GM21515 (cell line): Measurements from ENCODE around the gene KCNIP4.

ENCODE experiments used
- ATAC-seq: cut with Tn5 transposase; IDR thresholded peaks from one replicate; pipeline ENCODE4 v1.9.1; 2021; ENCODE audit not compliant: unreplicated experiment

KCNIP4 gene

DNA sequence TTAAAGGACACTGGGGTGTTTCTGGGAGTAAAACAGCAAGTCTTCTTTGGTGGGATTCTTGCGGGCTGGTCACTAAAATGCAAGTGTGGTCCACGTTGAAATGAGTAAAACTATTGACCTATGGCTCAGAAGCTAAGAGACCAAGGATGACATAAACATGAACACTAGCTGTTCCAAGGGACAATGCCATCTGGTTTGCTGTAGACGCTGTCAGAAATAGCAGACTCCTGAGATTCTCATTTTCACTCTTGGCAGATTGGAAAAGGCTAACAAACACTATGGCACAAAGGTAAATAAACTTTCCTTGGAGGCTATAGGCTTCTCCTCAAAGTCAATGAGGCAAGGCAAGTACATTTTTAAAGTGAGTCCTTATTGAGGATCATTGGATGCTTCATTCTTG, 343.6 kb downstream of the KCNIP4 start:
- no peak for ATAC-seq

DNA sequence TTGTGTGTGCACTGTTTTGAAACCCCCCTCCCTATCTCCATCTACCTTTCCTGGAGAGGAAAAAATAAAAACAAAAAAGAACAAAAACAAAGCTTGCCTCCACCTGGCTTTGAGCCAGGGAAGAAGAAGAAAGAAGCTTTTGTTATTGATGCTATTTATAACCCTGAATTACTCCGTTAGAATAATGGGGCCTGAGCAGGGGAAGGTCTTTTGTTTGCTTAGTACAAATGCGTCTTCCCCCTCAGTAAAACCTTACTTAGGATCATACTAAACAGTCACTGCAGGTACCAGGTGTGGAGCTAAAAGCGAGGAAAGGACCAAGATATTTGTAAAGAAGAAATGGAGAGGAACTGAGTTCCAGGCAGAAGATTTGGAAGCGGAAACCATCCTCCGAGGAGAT, 352.1 kb downstream of the KCNIP4 start:
- ATAC-seq, result no peak

DNA sequence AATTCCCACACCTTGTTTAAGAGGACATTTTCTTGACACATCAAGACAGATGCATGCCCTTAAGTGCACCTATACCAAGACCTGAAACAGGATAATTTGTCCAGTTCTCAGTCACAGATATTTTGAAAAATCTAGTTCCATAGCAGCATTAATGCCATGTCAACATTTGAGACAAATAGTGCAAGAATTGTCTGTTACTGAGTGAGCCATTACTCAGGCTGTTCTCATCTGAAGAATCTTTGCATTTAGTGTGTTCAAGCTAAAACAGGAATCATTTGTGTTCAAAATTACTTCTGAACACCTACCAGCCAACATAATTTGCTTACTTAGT, 354.9 kb downstream of the KCNIP4 start:
- ATAC-seq, result no peak

DNA sequence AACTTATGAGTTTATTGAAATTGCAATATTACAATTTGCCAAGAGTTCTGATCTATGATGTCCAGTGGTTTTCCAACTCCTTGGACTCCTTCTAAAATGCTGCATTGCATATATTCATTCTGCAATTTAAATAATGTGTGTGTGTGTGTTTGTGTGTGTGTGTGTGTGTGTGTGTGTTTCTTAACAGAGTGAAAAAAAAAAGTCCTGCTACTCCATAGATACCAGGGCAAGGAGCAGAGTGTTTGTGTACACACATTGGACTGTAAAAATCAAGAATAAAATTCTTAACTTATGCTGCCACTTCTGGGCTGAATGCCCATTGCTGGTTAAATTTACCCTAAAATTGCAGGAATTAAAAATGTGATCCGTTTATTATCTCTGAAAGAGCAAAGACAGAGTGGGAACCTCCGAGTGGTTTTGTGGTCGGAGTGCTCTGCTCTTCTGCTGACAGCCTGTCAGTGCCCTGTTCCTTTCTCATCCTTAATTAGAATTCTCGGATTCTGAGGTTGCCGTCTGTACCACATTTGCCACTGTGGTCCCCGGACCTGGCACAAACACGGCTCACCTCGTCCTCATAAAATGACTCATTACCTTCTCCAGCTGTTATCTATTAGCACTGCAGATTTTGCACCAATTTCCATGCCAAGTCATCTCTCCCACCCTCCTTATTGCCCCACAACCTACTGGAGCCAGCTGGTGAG, 355.5 kb downstream of the KCNIP4 start:
- ATAC-seq, result no peak

DNA sequence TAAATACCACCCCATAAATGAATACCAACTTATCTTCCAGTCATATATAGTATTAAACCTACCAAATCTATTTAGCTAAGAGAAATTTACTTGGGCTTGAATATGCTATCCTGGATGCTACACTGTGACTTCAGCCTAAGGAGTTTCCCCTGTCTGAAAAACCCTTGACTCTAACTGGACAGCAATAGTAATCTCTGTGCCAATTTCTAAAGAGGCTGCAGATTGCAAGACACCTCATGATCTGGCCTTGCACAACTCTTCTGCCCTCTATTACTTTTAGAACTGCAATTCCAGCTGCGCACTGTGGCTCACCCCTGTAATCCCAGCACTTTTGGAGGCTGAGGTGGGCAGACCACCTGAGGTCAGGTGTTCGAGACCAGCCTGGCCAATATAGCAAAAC, 371.5 kb downstream of the KCNIP4 start:
- ATAC-seq, result no peak

DNA sequence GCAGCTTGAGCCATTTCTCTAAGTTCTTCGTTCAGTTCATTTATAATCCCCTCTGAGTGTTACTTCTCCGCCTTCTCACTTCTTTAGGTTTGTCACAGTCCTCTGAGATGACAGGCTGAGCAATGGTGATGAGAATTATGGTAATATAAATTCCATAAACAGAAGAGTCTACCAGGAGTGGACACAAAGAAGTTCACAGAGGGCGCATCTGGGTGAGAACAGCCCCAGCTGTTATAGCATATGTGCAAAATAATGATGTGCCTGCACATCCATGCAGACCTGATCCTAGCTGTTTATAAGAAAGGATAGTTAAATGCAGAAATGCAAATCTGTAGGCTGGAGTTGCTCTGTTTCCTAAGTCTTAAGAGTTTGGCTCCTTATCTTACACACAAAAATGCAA, 377.5 kb downstream of the KCNIP4 start:
- no peak for ATAC-seq

DNA sequence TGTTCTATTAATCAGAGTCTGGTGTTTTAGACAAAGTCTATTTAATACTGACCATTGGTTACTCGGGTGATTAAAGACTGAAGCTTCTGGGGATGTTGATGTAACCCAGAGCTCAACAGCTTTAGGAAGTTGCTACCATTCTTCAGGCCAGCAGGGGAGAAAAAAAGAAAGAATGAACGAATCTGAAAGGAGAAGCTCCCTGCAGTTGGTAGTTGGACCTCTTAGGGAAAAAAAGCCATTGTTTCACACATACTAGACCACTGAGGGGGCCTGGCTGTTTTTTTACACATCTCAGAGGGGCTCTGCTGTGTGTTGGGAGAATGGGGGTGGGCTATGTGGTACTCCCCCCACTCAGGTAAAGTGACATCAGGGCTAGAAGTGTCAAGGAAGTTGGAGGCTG, 378.9 kb downstream of the KCNIP4 start:
- ATAC-seq, result no peak

DNA sequence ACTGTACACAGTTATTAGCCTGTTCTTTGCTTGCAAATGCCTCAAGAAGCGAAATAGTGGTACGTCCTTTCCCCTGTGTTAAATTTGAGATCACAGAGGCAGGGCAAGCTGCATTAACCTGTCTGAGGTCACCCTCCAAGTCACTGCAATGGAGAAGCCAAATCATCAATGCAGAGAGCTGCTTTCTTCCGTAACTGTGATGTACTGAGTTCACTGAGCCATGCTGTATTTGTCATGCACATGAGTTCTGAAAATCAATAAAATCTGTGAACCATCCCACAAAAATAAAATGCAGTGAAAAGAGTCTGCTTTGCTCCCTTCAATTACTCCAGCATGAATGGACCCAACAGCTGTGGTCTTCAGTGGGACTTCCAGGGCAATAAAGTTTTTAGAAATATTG, 393.5 kb downstream of the KCNIP4 start:
- ATAC-seq, result no peak

DNA sequence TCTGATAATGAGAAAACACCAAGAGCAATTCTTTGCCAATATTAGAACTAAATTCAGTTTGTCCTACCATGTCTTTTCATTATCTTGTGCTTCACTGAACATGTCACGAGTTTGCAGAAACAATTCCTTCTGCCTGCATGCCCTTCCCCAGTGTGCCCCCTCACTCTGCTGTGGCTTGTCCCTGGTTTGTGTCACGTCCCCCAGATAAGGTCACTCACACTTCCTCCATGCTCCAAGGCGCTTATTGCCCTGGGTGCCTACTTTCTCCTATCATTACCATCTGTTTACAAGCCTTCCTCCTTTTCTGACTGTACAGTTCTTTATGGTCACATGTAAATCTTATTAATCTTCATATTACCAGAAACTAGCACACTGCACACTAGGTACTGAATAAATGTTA, 394.1 kb downstream of the KCNIP4 start:
- ATAC-seq, result no peak

DNA sequence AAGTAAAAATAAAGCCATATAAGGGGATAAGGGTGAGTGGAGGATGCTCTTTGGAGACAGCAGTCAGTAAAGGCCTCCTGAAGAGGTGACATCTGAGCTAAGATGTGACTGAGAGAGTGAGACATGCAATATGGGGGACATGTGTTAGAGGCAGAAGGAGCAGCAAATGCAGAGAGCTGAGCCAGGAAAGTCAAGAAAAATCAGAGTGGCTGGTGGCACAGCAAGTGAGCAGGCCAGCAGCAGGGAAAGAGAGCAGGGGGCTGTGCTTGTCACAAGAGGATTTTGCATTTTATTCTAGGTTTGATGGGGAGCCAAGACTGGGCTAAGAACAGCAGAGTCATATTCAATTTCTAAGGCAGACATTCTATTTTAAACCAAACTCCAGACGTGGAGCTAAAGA, 394.5 kb downstream of the KCNIP4 start:
- no peak for ATAC-seq

DNA sequence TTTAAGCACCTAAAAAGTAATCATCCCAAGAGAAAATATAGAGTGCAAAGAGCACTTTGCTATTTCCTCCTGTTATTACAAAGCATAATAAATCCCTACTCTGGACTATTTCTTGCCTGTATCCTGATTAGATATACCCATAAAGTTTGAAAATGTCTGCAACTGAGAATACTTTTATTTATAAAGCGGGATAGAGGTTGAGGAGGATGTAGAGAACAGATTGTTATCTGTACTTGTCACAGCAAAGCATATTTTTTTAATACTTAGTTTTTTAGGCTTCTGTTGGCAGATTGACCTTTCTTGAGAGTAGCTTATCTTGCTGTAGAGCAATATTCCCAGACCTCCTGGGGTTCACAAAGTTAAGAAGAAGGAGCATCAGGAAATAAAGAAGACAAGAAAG, 396.1 kb downstream of the KCNIP4 start:
- no peak for ATAC-seq

DNA sequence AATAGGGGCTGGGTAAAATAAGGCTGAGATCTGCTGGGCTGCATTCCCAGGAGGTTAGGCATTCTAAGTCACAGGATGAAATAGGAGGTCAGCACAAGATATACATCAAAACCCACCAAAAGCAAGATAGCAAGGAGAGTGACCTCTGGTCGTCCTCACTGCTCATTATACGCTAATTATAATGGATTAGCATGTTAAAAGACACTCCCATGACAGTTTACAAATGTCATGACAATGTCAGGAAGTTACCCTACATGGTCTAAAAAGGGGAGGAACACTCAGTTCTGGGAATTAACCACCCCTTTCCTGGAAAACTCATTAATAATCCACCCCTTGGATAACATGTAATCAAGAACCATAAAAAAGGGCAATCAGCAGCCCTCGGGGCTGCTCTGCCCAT, 403.6 kb downstream of the KCNIP4 start:
- ATAC-seq, result no peak

DNA sequence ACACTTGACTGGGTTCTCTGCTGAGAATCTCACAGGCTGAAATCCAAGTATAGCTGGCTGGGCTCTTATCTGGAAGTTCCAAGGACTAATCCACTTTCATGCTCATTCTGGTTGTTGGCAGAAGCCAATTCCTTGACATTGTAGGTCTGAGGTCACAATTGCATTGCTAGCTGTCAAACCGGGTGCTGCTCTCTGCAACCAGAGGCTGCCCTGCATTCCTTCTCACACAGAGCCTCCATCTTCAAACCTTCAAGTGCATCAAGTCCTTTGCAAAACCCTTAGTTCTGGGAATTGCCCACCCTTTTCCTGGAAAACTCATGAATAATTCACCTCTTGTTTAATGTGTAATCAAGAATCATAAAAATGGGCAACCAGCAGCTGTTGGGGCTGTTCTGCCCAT, 404.2 kb downstream of the KCNIP4 start:
- ATAC-seq, result no peak

DNA sequence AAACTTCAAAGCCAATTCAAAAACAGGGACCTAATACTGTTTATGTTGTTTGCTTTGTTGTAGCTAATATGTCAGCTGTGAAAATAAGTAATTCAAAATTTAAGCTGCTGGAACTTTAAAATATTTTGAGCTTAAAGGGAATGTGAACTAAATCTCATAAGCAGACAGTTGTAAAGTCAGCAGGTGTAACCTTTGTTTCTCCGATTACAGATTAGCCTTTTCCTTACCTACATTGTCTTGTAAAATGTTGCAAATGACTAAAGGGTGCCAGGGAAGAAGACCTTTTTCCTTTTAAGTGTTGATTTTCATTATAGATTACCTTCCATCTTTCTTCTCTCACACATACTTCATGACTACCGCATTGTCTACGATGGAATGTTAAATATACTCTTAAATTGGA, 405.1 kb downstream of the KCNIP4 start:
- ATAC-seq, result no peak

DNA sequence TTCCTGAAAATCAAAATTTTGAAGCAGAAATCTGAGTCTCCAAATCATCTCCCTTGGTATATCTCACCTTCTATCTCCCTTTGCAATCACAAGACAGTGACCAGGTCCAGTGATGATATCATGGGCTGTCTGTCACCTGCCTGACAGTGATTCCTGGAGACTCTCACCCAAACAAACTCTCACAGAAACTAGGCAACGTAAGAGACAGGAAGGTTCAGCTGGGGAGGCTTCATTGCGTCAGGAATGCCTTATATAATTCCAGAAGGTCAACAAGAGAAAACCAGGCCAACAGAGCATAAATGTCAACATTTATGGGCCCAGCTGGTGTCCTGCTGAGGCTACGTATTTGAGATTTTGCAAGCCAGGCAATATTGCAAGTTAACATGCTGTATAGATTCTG, 412.7 kb downstream of the KCNIP4 start:
- no peak for ATAC-seq

DNA sequence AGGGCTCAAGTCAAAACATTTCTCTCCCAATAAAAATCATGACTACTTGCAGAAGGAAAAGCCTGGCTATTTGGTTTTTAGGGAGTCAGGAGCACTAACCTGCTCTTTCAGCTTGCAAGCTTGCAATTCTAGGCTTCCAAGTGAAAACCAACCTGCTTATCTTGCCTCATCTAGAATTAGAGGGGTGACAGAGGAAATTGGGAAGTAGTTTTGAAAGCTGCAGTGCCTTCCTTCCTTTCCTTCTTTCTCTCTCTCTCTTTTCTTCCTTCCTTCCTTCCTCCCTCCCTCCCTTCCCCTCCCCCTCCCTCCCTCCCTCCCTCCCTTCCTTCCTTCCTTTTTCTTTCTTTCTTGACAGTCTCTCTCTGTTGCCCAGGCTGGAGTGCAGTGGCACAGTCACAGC, 417.5 kb downstream of the KCNIP4 start:
- no peak for ATAC-seq

DNA sequence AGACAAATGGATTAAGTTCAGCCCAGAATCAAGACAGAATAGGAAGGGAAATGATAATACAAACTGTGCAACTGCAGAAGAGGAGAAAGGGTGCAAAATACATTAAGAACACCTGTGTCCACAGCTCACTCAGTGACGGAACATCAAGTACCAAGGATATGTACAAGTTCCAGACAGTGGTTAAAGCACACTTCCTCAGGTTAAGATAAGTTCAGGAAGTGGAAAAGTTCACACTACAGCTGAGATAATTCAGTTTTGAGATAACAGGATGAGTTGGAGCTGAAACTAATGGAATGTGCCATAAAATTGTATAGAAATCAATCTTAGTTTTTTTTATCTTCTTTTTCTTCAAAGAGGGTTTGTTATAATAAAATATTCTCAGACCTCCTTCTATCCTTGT, 419.4 kb downstream of the KCNIP4 start:
- ATAC-seq, result no peak

DNA sequence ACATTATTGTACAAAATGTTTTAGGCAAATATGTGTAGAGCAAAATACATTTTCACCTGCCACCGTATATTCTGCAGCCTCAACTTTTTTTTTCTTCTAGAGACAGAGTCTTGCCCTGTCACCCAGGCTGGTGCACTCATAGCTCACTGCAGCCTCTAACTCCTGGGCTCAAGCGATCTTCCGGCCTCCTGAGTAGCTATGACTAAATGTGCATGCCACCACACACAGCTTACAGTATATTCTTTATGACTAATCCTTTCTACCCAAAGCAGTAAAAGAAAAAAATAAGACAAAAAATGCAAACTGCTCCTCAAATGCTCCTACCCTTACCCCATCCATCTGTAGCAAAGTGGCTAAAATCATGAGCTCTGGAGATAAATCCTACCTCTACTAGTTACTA, 426.3 kb downstream of the KCNIP4 start:
- ATAC-seq, result no peak

DNA sequence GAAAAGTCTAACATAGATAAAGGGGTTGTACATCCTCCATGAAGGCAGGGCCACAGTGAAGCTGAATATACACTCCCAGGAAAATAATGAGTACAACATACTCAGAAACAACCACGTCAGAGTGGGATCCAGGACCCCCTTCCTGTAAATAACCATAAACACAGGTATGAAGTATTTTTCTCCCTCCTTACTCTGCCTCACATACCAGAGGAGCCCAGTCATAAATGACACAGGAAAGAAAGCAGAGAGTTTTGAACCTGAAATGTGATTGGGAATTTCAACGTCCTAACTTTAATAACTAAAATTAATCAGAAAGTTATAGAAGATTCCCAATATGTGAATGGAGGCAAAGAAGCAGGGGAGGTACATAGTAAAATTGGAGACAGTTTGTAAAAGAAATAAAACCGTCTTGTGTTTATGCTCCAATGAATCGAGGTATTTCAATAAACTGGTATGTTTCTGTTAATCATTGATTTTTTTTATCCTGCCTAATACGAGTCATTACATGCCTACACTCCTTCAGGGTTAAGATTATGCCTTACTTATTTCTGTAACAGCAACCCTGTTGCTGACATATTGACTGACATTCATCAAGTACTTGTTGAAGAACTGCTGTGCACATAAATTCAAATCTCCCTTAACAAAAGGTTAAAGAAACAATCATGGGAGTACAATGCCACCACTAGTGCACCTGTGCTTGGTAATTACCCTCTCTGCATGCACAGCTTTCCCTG, 431.3 kb downstream of the KCNIP4 start:
- no peak for ATAC-seq

DNA sequence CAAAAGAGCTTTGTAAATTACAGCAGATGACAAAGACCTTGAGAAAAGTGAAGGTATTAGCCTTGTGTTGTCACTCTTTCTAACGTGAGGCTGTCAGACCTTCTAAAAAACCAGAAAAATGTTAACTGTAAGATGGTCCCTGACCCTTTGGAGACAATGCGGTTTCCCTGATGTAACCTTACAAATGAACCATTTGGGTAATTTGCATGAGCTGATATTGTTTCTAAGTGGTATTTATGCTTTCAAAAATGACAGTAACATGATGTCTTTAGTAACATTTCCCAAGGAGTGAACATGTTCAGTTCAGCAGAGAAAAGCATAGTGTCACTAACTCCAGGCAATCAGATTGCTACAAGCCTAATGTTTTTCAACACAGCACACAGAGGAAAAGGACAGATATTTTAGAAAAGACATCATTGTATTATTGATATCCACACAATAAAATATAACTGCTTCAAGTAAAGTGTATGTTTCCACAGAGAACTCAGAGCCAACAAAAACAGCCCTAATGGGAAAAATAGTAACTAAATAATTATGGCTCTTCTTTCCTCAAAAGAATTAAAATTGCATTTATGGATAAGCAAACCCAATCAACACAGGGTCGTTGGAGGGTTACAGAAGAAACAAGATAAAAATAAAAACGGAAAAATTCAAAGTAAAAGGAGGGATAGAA, 434.4 kb downstream of the KCNIP4 start:
- ATAC-seq, result no peak

DNA sequence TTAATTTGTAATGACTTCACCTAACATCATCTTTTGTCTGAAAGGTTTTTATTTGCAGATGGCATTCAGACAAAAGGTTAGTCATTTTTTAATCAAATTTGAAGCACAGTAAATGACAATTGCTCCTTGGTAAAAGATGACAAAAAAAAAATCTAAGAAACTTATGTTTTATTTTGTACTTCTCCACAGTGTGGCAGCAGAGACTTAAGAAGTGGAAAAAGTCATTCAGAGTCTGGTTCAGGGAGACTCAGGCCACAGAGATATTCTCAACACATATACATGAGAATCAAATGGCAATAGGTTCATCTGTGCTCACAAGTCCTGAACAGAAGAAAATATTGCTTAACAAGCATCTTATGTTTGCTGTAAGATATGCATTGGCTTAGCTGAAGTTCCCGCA, 436.2 kb downstream of the KCNIP4 start:
- no peak for ATAC-seq

DNA sequence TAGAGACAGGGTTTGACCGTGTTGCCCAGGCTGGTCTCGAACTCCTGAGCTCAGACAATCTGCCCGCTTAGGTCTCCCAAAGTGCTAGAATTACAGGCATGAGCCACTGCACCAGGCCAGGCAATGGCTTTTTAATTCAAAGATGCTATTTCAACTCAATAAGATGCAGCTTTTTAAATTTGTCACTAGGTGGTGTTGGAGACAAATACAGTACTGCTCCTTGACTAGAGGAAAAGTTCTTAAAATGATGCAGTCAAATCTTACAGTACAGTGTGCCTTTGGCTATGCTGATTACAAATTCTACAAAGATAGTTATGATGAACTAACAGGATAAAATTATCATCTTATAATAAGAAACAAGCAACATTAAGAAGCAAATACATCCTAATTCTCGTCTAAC, 441.1 kb downstream of the KCNIP4 start:
- peak; percentile 63 for ATAC-seq

DNA sequence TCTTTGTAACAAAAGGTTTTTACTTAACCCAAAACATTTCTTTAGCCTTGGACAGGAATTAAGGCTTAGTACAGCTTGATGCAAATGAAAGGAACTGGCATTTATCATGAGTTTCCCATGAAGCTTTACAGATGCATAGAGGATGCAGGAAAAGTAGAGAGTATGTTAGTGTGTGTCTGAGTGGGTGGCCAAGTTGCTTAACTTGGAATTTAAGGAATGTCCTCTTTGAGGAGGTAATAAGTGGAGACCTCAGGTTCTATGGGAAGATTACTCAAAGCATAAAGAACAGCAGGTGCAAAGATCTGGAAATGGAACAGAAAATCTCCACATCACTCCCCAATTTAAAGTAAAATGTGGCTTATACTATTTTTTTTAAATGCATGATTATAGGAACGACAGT, 457.9 kb downstream of the KCNIP4 start:
- no peak for ATAC-seq
